GM12878 (cell line): ENCODE data around the gene PSPN. TPM values are rescaled to one million over a fixed set of nuclear protein-coding genes. Genes with fewer than 3 reads are reported as not detected.

Experiments
- ATAC-seq: fragments of 200-7000 bp; cut with Tn5 transposase; 3 replicates; pipeline ENCODE4 v1.9.1; 2020; ENCODE audit warnings: mild to moderate bottlenecking, moderate library complexity
- Bru-seq: library from RNA; stranded (reverse); fragments of 400-500 nt; gene quantifications from one replicate; lab custom pipeline; 2021; lab: Mats Ljungman, UMichigan
- BruChase-seq, 2 experiments: library from RNA; stranded (reverse); fragments of 400-500 nt; gene quantifications; one replicate each; lab custom pipeline; 2021; lab: Mats Ljungman, UMichigan
- BruUV-seq: library from RNA; stranded (reverse); fragments of 400-500 nt; replicated peaks from 2 replicates; lab custom pipeline; 2021; lab: Mats Ljungman, UMichigan
- CTCF ChIA-PET: fragments of 300-600 bp; sonication (Branson Sonifier 250); formaldehyde crosslinking; extraction: SDS; loops from one replicate; lab custom pipeline; 2021; ENCODE audit warnings: inconsistent platforms; lab: Yijun Ruan, JAX
- POLR2A ChIA-PET: fragments of 350-600 bp; formaldehyde crosslinking; extraction: SDS; loops from one replicate; lab custom pipeline; 2021; ENCODE audit warnings: inconsistent platforms; lab: Charles Lee
- RAD21 ChIA-PET: fragments of 300-600 bp; sonication (Branson Sonifier 250); formaldehyde crosslinking; loops from one replicate; lab custom pipeline; 2023; ENCODE audit warnings: antibody characterized with exemption; ENCODE audit not compliant: unreplicated experiment; lab: Charles Lee
- SMC1A ChIA-PET: fragments of 300-600 bp; sonication (Branson Sonifier 250); formaldehyde crosslinking; loops from one replicate; lab custom pipeline; 2023; ENCODE audit not compliant: unreplicated experiment, uncharacterized antibody; lab: Charles Lee
- DNase-seq: peaks from one replicate; pipeline ENCODE4 v3.0.0-alpha.2; 2011; ENCODE audit warnings: low read depth, low spot score
- FAIRE-seq: peaks from 3 replicates; lab custom pipeline; 2011; peaks lifted over from hg19 to GRCh38; lab: Jason Lieb, UNC
- H2AFZ ChIP-seq: 2 replicates; pipeline ENCODE4 v1.6.0; 2011; ENCODE audit warnings: low read depth, low read length, control low read depth; ENCODE audit not compliant: control insufficient read depth
- H3K27ac ChIP-seq: 2 replicates; pipeline ENCODE4 v1.5.1; 2011; ENCODE audit warnings: control low read depth; ENCODE audit not compliant: control insufficient read depth, insufficient read depth
- H3K27me3 ChIP-seq, 2 experiments: replicated peaks in 1 of 2; 2 replicates each; pipeline versions ENCODE4 v1.6.0 to v1.6.1; 2011; ENCODE audit warnings: low read length in 1 of 2; ENCODE audit not compliant: control insufficient read depth in 2 of 2, insufficient read depth in 2 of 2
- H3K36me3 ChIP-seq, 2 experiments: 2 replicates each; pipeline ENCODE4 v1.5.1; 2011; ENCODE audit warnings: low read length in 1 of 2; ENCODE audit not compliant: control insufficient read depth in 2 of 2, insufficient read depth in 2 of 2
- H3K4me1 ChIP-seq: 2 replicates; pipeline ENCODE4 v1.6.1; 2011; ENCODE audit warnings: mild to moderate bottlenecking, low read length, moderate library complexity, mixed read lengths; ENCODE audit not compliant: control insufficient read depth, insufficient read depth
- H3K4me2 ChIP-seq: 2 replicates; pipeline ENCODE4 v1.6.0; 2011; ENCODE audit warnings: control low read depth; ENCODE audit not compliant: control insufficient read depth, insufficient read depth
- H3K4me3 ChIP-seq: fragments of 200-600 bp; sonication (generic); 2 replicates; pipeline ENCODE4 v1.5.1; 2016
- H3K79me2 ChIP-seq: 2 replicates; pipeline ENCODE4 v1.6.0; 2011; ENCODE audit warnings: low read length; ENCODE audit not compliant: control insufficient read depth, insufficient read depth
- H3K9ac ChIP-seq: 2 replicates; pipeline ENCODE4 v1.8.0; 2011; ENCODE audit warnings: low read length, control low read depth, mixed read lengths; ENCODE audit not compliant: control insufficient read depth, insufficient read depth
- H3K9me3 ChIP-seq: replicated peaks from 3 replicates; pipeline ENCODE4 v1.5.1; 2011; ENCODE audit warnings: mild to moderate bottlenecking, low read length; ENCODE audit not compliant: control insufficient read depth, insufficient read depth
- H4K20me1 ChIP-seq: 2 replicates; pipeline ENCODE4 v1.6.0; 2011; ENCODE audit not compliant: control insufficient read depth, insufficient read depth
- CHD2 ChIP-seq: IDR thresholded peaks from 2 replicates; pipeline ENCODE4 v1.6.1; 2011; ENCODE audit warnings: low read depth, low read length, improper control_type of control experiment, borderline replicate concordance
- ETV6 ChIP-seq, 2 experiments: fragments of 450-650 bp in 1 of 2; IDR thresholded peaks in 1 of 2; conservative IDR thresholded peaks in 1 of 2; 2 replicates each; pipeline ENCODE4 v1.6.1; 2014; ENCODE audit warnings: antibody characterized with exemption in 1 of 2, borderline replicate concordance in 1 of 2, low read depth in 1 of 2, mild to moderate bottlenecking in 1 of 2, moderate library complexity in 1 of 2
- FOS ChIP-seq: IDR thresholded peaks from 3 replicates; pipeline ENCODE4 v1.6.1; 2011; ENCODE audit warnings: borderline replicate concordance; ENCODE audit not compliant: insufficient read length; ENCODE audit errors: extremely low read depth
- HDAC2 ChIP-seq: fragments of 200-600 bp; sonication (generic); IDR thresholded peaks from 2 replicates; pipeline ENCODE4 v1.6.1; 2017
- JUND ChIP-seq: IDR thresholded peaks from 2 replicates; pipeline ENCODE4 v1.6.1; 2012; ENCODE audit warnings: low read depth, mild to moderate bottlenecking, low read length, improper control_type of control experiment, moderate library complexity
- PAX5 ChIP-seq: IDR thresholded peaks from 2 replicates; pipeline ENCODE4 v1.6.1; 2011; ENCODE audit warnings: low read depth, low read length, borderline replicate concordance
- SP1 ChIP-seq: IDR thresholded peaks from one replicate; pipeline ENCODE4 v1.6.1; 2011; ENCODE audit warnings: low read depth, low read length
- SPI1 ChIP-seq: IDR thresholded peaks from 2 replicates; pipeline ENCODE4 v1.6.1; 2011; ENCODE audit warnings: low read depth, mild to moderate bottlenecking, low read length, moderate library complexity, borderline replicate concordance; ENCODE audit not compliant: insufficient read depth
- YY1 ChIP-seq: IDR thresholded peaks from 2 replicates; pipeline ENCODE4 v1.6.1; 2011; ENCODE audit warnings: low read depth, mild to moderate bottlenecking, low read length
- WGBS: methylation state at CpG from one replicate; pipeline ENCODE4 v1.1.6; 2016; ENCODE audit warnings: low lambda C conversion rate; ENCODE audit not compliant: insufficient replicate concordance, insufficient coverage; ENCODE audit errors: missing lambda C conversion rate; 5-methylcytosine and 5-hydroxymethylcytosine counted together
- in situ Hi-C: fragments of 300-500 bp; cut with MboI; formaldehyde crosslinking; loops from 9 replicates; pipeline ENCODE4 v1.14.3; 2018; ENCODE audit warnings: mixed read lengths
- intact Hi-C: fragments of 100-400 bp; cut with micrococcal nuclease; formaldehyde crosslinking; loops from one replicate; pipeline ENCODE4 v1.14.2; 2022; ENCODE audit not compliant: unreplicated experiment
- long read RNA-seq, 2 experiments: library from polyadenylated mRNA; unstranded; transcript quantifications; one replicate each; pipeline ENCODE4 v2.0.0, GENCODE V29; 2019 to 2020
- polyA minus RNA-seq, 3 experiments: library from RNA; depleted of rRNA, polyadenylated mRNA; stranded (reverse); fragments of >200 nt; gene quantifications; 2 replicates each; pipeline ENCODE4 v1.2.3, GENCODE V29; 2011
- polyA plus RNA-seq, 11 experiments: library from polyadenylated mRNA; depleted of rRNA in 4 of 11; unstranded in 6 of 11; stranded (reverse) in 5 of 11; fragments of >200 nt; fragmentation: Nextera tagmentation in 4 of 11; fragmentation: Illumina TruSeq in 1 of 11; extraction: Ambion mirVana in 4 of 11; extraction: Trizol in 1 of 11; gene quantifications; 1 replicate in 1 of 11; 2 replicates in 10 of 11; pipeline versions ENCODE4 v1.2.1 to v1.2.3, GENCODE V29; 2011 to 2016; ENCODE audit warnings: inconsistent platforms in 2 of 11, missing spikeins in 2 of 11, low read depth in 1 of 11
- total RNA-seq, 4 experiments: library from RNA; depleted of rRNA in 3 of 4; stranded (reverse); fragments of >200 nt in 3 of 4; fragmentation: Illumina TruSeq in 1 of 4; extraction: Trizol in 1 of 4; gene quantifications; 2 replicates each; pipeline versions ENCODE4 v1.2.1 to v1.2.3, GENCODE V29; 2013 to 2021
- TF ChIP-seq, protein P1 (sequence below): fragments of 450-650 bp; IDR thresholded peaks from 2 replicates; pipeline ENCODE4 v1.6.1; 2017; ENCODE audit warnings: low read depth, mild to moderate bottlenecking, moderate library complexity

PSPN gene, protein sequence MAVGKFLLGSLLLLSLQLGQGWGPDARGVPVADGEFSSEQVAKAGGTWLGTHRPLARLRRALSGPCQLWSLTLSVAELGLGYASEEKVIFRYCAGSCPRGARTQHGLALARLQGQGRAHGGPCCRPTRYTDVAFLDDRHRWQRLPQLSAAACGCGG
- total RNA-seq (2013; cell fraction: nucleolus; rRNA removed): 3.3 and 4.4 TPM in 2 replicates
- 0.79 and 1.0 TPM in 2 replicates for total RNA-seq (2014; rRNA removed)
- 0.67 and 0.83 TPM in 2 replicates for total RNA-seq (2014; rRNA removed; fragmentation: Illumina TruSeq; extraction: Trizol)
- total RNA-seq (2021): 1.1 and 1.2 TPM in 2 replicates
- polyA plus RNA-seq (2011; ENCODE audit: low read depth): 0.71 TPM
- 0.50 and 0.84 TPM in 2 replicates for polyA plus RNA-seq (2011; rRNA removed)
- 0.93 and 0.95 TPM in 2 replicates for polyA plus RNA-seq (2011; cell fraction: cytosol; rRNA removed)
- 1.2 and 1.7 TPM in 2 replicates for polyA plus RNA-seq (2011; cell fraction: nucleus; rRNA removed)
- 0.77 and 0.84 TPM in 2 replicates for polyA plus RNA-seq (2012)
- polyA plus RNA-seq (2014; fragmentation: Illumina TruSeq; extraction: Trizol): 0.41 and 0.65 TPM in 2 replicates
- polyA plus RNA-seq (2014; fragmentation: Nextera tagmentation; extraction: Ambion mirVana): under 1 TPM; 0.27 to 0.47 TPM
- 0.58 and 0.81 TPM in 2 replicates for polyA plus RNA-seq (2014; rRNA removed)
- 1 to 10 TPM in 1 of 2 experiments, under 1 TPM in 1; 0.57 to 1.2 TPM for polyA plus RNA-seq (2016; fragmentation: Nextera tagmentation; extraction: Ambion mirVana)
- polyA minus RNA-seq (2011; rRNA and poly(A)+ RNA removed): 1.0 and 1.5 TPM in 2 replicates
- 0.53 and 1.2 TPM in 2 replicates for polyA minus RNA-seq (2011; cell fraction: cytosol; rRNA and poly(A)+ RNA removed)
- 0.60 and 1.1 TPM in 2 replicates for polyA minus RNA-seq (2011; cell fraction: nucleus; rRNA and poly(A)+ RNA removed)
- Bru-seq, nascent RNA: percentile 49 among the genes with signal in this experiment
- percentile 72 among the genes with signal in this experiment for BruChase-seq, experiment 1, labeled RNA remaining after a 6-hour chase
- BruChase-seq, experiment 2, labeled RNA remaining after a 2-hour chase: percentile 69 among the genes with signal in this experiment
- long read RNA-seq, experiment 1, partial matches to known transcripts: 0 of 1 reads
- long read RNA-seq, experiment 1, other reads (novel, unspliced or antisense): 0 of 1 reads
- long read RNA-seq, experiment 2, partial matches to known transcripts: 0 of 1 reads
- long read RNA-seq, experiment 2, other reads (novel, unspliced or antisense): 0 of 1 reads

DNA sequence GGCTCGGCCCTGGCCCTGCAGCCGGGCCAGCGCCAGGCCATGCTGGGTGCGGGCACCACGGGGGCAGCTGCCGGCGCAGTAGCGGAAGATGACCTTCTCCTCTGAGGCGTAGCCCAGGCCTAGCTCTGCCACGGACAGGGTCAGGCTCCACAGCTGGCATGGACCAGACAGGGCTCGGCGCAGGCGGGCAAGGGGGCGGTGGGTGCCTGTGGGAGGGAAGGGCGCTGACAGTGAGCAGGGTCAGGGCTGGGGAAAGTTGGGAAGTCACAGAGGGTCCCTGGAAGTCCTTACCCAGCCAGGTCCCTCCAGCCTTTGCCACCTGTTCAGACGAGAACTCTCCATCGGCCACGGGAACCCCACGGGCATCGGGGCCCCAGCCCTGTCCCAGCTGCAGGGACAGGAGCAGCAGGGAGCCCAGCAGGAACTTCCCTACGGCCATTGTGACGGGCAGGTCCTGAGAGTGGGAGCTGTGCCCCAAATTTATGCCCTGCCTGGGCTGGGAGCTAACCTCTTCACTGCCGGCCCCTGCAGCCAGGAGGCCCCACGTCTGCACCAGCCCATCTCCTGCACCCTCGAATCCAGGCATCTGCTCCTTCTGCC, at the start of gene PSPN:
Gene PSPN, minus strand, starts transcription at position 523 of the 600 bp plus-strand sequence. Its CDS starts 84 bp downstream, at position 439.
- ATAC-seq (no peak), DNase-seq (no peak), FAIRE-seq (no peak)
- ChIA-PET SMC1A (no interaction called here), CTCF (no interaction called here), POLR2A (no interaction called here), RAD21 (no interaction called here)
- Histone ChIP-seq H3K27me3 (no peaks in the 10 kb centered on the region), H3K79me2 (no peaks in the 10 kb centered on the region; the same call in 1 of the 2 replicates), H3K36me3 (peaks cover 8 to 10% of the 10 kb centered on the region in 2 experiments), H3K9me3 (peaks cover 1% of the 10 kb centered on the region; the same call in 1 of the 3 replicates), H2AFZ (no peak within 1 kb of the TSS), H3K4me2 (no peak within 1 kb of the TSS), H4K20me1 (no peaks in the 10 kb centered on the region), H3K4me3 (no peak within 1 kb of the TSS), H3K27ac (no peak within 1 kb of the TSS), H3K9ac (no peak within 1 kb of the TSS), H3K4me1 (peaks cover 2% of the 10 kb centered on the region; the same call in 1 of the 2 replicates)
- intact Hi-C loops (no loop called here), in situ Hi-C loops (no loop called here)
- no peak for TF ChIP-seq SPI1
- no peak for TF ChIP-seq ETV6 (conservative IDR thresholded peaks at IDR 0.05 in 1 of 2, IDR thresholded peaks at IDR 0.05 in 1 of 2; ENCODE audit: borderline replicate concordance in 1 of 2, low read depth in 1 of 2)
- TF ChIP-seq YY1: no peak
- TF ChIP-seq, protein P1, sequence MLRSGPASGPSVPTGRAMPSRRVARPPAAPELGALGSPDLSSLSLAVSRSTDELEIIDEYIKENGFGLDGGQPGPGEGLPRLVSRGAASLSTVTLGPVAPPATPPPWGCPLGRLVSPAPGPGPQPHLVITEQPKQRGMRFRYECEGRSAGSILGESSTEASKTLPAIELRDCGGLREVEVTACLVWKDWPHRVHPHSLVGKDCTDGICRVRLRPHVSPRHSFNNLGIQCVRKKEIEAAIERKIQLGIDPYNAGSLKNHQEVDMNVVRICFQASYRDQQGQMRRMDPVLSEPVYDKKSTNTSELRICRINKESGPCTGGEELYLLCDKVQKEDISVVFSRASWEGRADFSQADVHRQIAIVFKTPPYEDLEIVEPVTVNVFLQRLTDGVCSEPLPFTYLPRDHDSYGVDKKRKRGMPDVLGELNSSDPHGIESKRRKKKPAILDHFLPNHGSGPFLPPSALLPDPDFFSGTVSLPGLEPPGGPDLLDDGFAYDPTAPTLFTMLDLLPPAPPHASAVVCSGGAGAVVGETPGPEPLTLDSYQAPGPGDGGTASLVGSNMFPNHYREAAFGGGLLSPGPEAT: no peak
- no peak for TF ChIP-seq JUND
- TF ChIP-seq SP1: no peak
- TF ChIP-seq CHD2: no peak
- no peak for TF ChIP-seq FOS
- no peak for TF ChIP-seq PAX5
- TF ChIP-seq HDAC2: no peak
- BruUV-seq: no TSS peak
- WGBS: 79% methylated on average over 18 of the region's 25 CpGs
